Muscle layer of duodenum (tissue), 2 donors: Measurements from ENCODE around the gene H1-8.
"Not testable (repeated sequence)": the region's sequence is repeated elsewhere in the genome, so short reads cannot be mapped to it uniquely, and the experiment has no call there.

Experiments
- H3K27ac ChIP-seq: one replicate; pipeline ENCODE4 v1.7.0; 2013; ENCODE audit warnings: mild to moderate bottlenecking, low read length
- H3K27me3 ChIP-seq: one replicate; pipeline ENCODE4 v1.7.0; 2013; ENCODE audit warnings: low read depth, mild to moderate bottlenecking, control low read depth, low read length
- H3K36me3 ChIP-seq, 2 donors: one replicate each; pipeline ENCODE4 v1.7.0; 2013; ENCODE audit warnings: low read length in 2 of 2, control low read depth in 1 of 2, mild to moderate bottlenecking in 1 of 2; ENCODE audit not compliant: insufficient read depth in 2 of 2, control insufficient read depth in 1 of 2
- H3K4me1 ChIP-seq, 2 donors: one replicate each; pipeline ENCODE4 v1.7.0; 2013; ENCODE audit warnings: low read length in 2 of 2, mild to moderate bottlenecking in 2 of 2, control low read depth in 1 of 2, moderate library complexity in 1 of 2; ENCODE audit not compliant: insufficient read depth in 2 of 2, control insufficient read depth in 1 of 2
- H3K4me3 ChIP-seq, 2 donors: one replicate each; pipeline ENCODE4 v1.7.0; 2013; ENCODE audit warnings: low read length in 2 of 2, low read depth in 1 of 2, mild to moderate bottlenecking in 1 of 2
- H3K9me3 ChIP-seq, 2 donors: one replicate each; pipeline ENCODE4 v1.7.0; 2013; ENCODE audit warnings: low read length in 2 of 2, control low read depth in 1 of 2, mild to moderate bottlenecking in 1 of 2; ENCODE audit not compliant: control insufficient read depth in 1 of 2
- donor health status: healthy.

H1-8 gene

GRCh38 chr3:129536374-129536667 is 6.7 kb upstream of the H1-8 start:
- no peaks in the 10 kb centered on the region for H3K4me1 ChIP-seq
- H3K36me3 ChIP-seq = no peaks in the 10 kb centered on the region
- no peak overlapping the region for H3K4me3 ChIP-seq
- no peaks in the 10 kb centered on the region for H3K27me3 ChIP-seq
- no peaks in the 10 kb centered on the region for H3K9me3 ChIP-seq
- H3K27ac ChIP-seq = no peak overlapping the region

DNA sequence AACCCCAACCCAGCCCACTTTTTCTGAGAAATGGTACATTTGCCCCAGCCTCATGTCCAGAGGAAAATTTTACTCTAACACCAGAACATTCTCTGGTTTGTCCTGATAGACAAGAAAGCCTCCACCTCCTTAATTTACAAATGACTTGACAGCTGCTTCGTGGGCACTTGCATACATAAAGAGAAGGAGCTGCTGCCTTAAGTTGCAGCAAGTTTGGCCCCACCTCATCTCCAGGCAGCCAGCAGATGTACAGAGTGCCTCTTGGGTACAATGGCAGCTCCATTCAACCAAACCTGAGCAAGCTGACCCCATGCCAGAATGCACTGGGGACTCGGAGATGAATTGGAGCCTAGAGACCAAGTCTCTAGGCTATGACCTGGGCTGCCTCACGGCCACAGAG is 6.2 kb upstream of the H1-8 start:
- Histone ChIP-seq H3K27me3 (no peaks in the 10 kb centered on the region), H3K4me1 (no peaks in the 10 kb centered on the region), H3K27ac (no peak overlapping the region), H3K4me3 (no peak overlapping the region), H3K9me3 (no peaks in the 10 kb centered on the region), H3K36me3 (no peaks in the 10 kb centered on the region)

GRCh38 chr3:129539206-129539605 is 3.8 kb upstream of the H1-8 start:
- Histone ChIP-seq H3K4me1 (no peaks in the 10 kb centered on the region), H3K27ac (no peak overlapping the region), H3K4me3 (no peak overlapping the region)

DNA sequence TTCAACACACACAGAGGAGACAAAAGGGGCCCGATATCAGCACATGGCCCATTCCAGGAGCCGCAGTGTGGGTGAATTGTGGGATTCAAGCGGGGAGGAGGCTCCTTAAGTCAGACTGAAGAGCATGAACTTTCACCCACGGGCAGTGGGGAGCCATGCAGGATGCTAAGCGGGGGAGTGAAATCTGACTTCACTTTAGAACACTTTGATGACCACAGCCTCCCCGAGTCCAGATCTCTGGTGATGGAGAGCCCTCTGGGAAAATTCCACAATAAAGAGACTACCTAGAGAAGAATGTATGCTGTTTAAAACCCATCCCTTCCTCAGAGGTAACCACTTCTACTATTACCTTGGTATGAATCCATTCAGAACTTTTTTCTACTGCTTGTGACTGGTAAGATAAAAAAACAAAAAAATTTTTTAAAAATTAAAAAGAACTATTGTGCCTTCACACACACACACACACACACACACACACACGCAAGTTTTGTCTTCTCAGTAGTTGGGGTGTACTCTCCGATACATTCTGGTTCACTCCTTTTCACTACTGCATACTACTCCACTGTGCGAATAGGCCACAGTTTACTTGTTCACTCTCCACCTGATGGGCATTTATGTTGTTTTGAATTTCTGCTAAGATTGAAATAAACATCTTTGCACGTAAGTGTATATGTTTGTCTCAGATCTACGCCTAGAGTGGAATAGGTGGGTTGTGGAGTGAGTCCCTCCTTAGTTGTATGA is 2.0 kb upstream of the H1-8 start:
- H3K36me3 ChIP-seq = no peaks in the 10 kb centered on the region
- H3K27me3 ChIP-seq = no peaks in the 10 kb centered on the region
- no peak overlapping the region for H3K27ac ChIP-seq
- no peak overlapping the region for H3K4me3 ChIP-seq
- no peaks in the 10 kb centered on the region for H3K4me1 ChIP-seq
- H3K9me3 ChIP-seq = no peaks in the 10 kb centered on the region

More at GRCh38 chr3:129539206-129539605, 3.8 kb upstream of the H1-8 start:
- H3K27me3 ChIP-seq = no peaks in the 10 kb centered on the region
- H3K9me3 ChIP-seq = no peaks in the 10 kb centered on the region
- H3K36me3 ChIP-seq = no peaks in the 10 kb centered on the region

- Histone ChIP-seq H3K27me3 (no peaks in the 10 kb centered on the region), H3K27ac (no peak overlapping the region), H3K36me3 (no peaks in the 10 kb centered on the region), H3K4me3 (no peak overlapping the region), H3K4me1 (no peaks in the 10 kb centered on the region), H3K9me3 (no peaks in the 10 kb centered on the region)
These were observed 228 bp upstream of the H1-8 start for GRCh38 chr3:129542747-129543146.

DNA sequence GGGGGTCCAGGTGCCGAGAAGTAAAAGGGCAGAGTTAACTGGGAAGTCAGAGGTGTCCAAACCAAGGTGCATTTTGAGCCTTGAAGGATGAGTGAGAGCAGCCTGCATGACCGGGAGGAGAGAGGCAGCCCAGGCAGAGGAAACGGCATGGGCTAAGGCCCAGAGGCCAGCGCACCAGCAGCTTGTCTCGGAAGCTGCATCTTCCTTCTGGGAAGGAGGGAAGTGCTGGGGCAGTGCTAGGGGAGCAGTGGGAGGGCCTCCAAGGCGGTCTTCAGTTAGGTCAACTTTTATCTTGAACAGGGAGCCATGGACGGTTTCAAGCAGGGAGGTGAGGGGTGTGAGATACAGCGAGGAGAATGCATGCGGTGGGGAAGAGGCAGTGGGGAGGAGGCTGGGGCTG is 1.0 kb downstream of the H1-8 start:
- H3K27ac ChIP-seq = no peak overlapping the region
- no peaks in the 10 kb centered on the region for H3K36me3 ChIP-seq
- no peak overlapping the region for H3K4me3 ChIP-seq
- H3K27me3 ChIP-seq = no peaks in the 10 kb centered on the region
- H3K4me1 ChIP-seq = no peaks in the 10 kb centered on the region
- no peaks in the 10 kb centered on the region for H3K9me3 ChIP-seq

GRCh38 chr3:129545951-129546350 is 3.0 kb downstream of the H1-8 start:
- not testable (repeated sequence) for H3K4me1 ChIP-seq, H3K27ac ChIP-seq, H3K9me3 ChIP-seq, H3K27me3 ChIP-seq, H3K4me3 ChIP-seq, H3K36me3 ChIP-seq

- Histone ChIP-seq H3K27me3 (no peaks in the 10 kb centered on the region), H3K9me3 (no peaks in the 10 kb centered on the region), H3K27ac (no peak overlapping the region), H3K36me3 (no peaks in the 10 kb centered on the region), H3K4me1 (no peaks in the 10 kb centered on the region), H3K4me3 (no peak overlapping the region)
These were observed 4.3 kb downstream of the H1-8 start for GRCh38 chr3:129547241-129547640.

DNA sequence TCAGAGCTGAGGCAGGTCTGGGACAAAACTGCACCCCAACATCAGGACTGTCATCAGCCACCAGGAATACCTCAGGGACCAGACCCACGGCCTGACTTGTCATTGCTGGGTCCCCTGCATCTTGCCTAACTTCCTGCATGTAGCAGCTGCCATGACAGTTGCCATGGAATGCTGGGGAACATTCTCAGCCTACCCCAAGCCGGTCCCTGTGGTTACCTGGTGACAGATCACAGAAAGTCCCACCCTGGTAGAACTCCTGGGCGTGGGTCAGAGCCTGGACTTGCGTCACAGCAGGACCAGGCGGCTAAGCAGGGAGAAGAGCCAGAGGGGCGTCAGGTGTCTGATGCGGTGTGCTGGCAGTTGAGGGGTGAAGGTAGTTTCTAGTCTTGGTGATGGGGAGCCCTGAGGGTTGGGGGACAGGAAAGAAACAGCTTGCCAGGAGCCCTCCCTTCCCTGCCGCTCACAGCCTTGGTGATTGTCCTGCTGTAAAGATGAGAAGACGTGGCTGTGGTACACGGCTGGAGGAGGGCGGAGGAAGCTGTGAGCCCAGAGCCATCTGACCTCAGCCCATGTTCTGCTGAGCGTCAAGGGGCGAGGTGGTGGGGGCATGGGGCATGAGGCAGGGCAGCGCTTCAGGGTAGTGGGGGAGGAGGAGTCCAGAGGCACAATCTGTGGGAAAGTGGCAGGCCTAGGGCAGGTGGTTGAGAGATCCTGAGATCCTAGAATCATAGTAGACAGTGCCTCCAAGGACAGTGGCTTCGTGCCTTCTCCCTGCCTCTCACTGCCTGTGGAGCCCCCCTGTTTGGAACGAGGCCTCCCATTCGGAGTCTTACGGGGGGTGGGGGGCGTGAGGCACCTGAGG is 5.4 kb downstream of the H1-8 start:
- no peaks in the 10 kb centered on the region for H3K4me1 ChIP-seq
- no peaks in the 10 kb centered on the region for H3K9me3 ChIP-seq
- H3K27me3 ChIP-seq = no peaks in the 10 kb centered on the region
- no peak overlapping the region for H3K4me3 ChIP-seq
- H3K36me3 ChIP-seq = no peaks in the 10 kb centered on the region
- H3K27ac ChIP-seq = no peak overlapping the region

DNA sequence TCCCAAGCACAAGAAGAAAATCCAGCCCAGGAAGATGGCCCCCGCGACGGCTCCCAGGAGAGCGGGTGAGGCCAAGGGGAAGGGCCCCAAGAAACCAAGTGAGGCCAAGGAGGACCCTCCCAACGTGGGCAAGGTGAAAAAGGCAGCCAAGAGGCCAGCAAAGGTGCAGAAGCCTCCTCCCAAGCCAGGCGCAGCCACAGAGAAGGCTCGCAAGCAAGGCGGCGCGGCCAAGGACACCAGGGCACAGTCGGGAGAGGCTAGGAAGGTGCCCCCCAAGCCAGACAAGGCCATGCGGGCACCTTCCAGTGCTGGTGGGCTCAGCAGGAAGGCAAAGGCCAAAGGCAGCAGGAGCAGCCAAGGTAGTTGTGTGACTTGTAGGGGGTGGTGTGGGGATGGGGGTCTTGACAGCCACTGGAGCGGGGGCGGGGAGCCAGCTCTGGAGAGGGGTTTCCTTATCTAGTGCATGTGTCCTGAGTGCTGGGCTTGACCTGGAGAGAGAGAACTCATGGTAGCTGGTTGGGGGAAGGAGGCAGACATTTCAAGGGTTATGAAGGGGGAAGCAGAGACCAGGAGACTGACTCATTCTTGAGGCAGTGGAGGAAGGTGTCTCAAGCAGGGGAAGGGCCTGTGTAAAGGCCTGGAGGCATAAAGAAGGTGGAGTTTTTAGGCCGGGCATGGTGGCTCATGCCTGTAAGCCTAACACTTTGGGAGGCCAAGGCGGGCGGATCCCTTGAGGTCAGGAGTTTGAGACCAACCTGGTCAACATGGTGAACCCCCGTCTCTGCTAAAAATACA is 6.2 kb downstream of the H1-8 start:
- no peak overlapping the region for H3K4me3 ChIP-seq
- H3K9me3 ChIP-seq = no peaks in the 10 kb centered on the region
- H3K27ac ChIP-seq = no peak overlapping the region
- peaks cover 0 to under 1% of the 10 kb centered on the region in 2 donors for H3K4me1 ChIP-seq
- no peaks in the 10 kb centered on the region for H3K36me3 ChIP-seq
- no peaks in the 10 kb centered on the region for H3K27me3 ChIP-seq

DNA sequence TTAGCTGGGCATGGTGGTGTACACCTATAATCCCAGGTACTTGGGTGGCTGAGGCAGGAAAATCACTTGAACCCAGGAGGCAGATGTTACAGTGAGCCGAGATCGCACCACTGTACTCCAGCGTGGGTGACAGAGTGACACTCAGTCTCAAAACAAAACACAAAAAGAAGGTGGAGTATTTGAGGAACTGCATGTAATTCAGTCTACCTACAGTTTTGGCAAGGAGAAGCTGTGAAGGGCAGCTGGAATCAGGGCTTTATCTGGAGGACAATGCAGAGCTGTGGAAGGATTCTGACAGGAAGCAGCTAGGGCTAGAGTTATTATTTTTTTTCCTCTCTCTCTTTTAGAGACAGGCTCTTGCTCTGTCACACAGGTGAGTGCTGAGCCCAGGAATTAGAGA is 6.8 kb downstream of the H1-8 start:
- H3K4me3 ChIP-seq = no peak overlapping the region
- H3K27ac ChIP-seq = no peak overlapping the region
- no peaks in the 10 kb centered on the region for H3K36me3 ChIP-seq
- H3K4me1 ChIP-seq = peaks cover 0 to 6% of the 10 kb centered on the region in 2 donors
- H3K27me3 ChIP-seq = no peaks in the 10 kb centered on the region
- H3K9me3 ChIP-seq = no peaks in the 10 kb centered on the region
